ENCODE measurements around the gene LRRC31. TPM values are rescaled to one million over a fixed set of nuclear protein-coding genes. Genes with fewer than 3 reads are reported as not detected.

LRRC31 gene
- total RNA-seq, 5 donors from 2014 or later (not counting 1 experiment from before 2014, with no cell fraction given): not detected

DNA sequence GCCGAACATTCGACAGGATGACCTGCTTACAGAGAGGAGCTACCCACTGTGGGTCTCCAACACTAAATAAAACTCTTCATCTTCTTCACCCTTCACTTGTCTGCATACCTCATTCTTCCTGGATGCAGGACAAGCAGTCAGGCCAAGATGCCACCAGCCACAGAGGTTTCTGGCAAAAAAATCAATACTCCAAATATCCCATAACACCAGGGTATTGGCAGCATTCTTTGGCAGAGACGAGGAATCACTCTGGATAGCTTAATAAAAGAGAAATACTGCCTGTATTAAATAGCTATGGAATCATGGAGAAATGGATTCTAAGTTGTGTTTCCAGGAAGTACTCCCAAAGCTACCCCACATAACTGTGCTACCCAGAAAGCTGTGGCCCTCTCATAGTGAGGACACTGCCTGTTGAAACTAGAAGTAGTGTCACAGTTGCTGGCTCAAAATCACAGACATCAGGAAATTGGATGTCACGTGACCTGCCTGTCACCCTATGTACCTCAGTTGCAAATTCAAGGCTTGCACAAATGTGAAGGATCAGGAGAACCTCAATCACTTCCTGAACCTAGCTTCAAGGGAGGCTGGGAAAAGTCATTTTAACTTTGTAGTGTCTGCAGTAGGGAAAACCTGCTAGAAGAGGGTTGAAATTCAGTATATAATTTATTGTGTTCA is 11.0 kb upstream of the LRRC31 start:
- H3K27ac ChIP-seq (ENCODE audit: low read length): no peak overlapping the region
- no peaks in the 10 kb centered on the region for H3K9me3 ChIP-seq
- ChIA-PET CTCF (no interaction called here), POLR2A (no interaction called here)
- no peak for DNase-seq
- no peaks in the 10 kb centered on the region for H3K27me3 Mint-ChIP-seq
- H3K4me3 Mint-ChIP-seq: no peak overlapping the region
- H3K27me3 ChIP-seq (replicated peaks in 1 of 2; ENCODE audit: control insufficient read depth in 2 of 2, extremely low read depth in 1 of 2, insufficient read depth in 2 of 2, low read length in 1 of 2): peaks cover 0 to 9% of the 10 kb centered on the region in 2 experiments
- no peaks in the 10 kb centered on the region for H3K36me3 ChIP-seq (ENCODE audit: control insufficient read depth in 2 of 2, extremely low read depth in 1 of 2, insufficient read depth in 1 of 2, low read length in 1 of 2)
- ATAC-seq (replicated peaks in 1 of 4): no peak
- no peaks in the 10 kb centered on the region for H3K36me3 Mint-ChIP-seq
- no peaks in the 10 kb centered on the region for H3K9me3 Mint-ChIP-seq
- no peak overlapping the region for H3K4me3 ChIP-seq (ENCODE audit: control insufficient read depth in 1 of 2, extremely low read depth in 1 of 2, low read length in 1 of 2)
- no peak overlapping the region for H3K27ac Mint-ChIP-seq
- WGBS (ENCODE audit: insufficient coverage): 85% methylated on average over 3 of the region's 4 CpGs
- H3K4me1 Mint-ChIP-seq: peaks cover 1 to 13% (median 9%) of the 10 kb centered on the region in 3 donors
- H3K4me1 ChIP-seq (ENCODE audit: control insufficient read depth in 1 of 2, extremely low read depth in 1 of 2, insufficient read depth in 2 of 2, low read length in 2 of 2): peaks cover 2 to 5% of the 10 kb centered on the region in 2 experiments

DNA sequence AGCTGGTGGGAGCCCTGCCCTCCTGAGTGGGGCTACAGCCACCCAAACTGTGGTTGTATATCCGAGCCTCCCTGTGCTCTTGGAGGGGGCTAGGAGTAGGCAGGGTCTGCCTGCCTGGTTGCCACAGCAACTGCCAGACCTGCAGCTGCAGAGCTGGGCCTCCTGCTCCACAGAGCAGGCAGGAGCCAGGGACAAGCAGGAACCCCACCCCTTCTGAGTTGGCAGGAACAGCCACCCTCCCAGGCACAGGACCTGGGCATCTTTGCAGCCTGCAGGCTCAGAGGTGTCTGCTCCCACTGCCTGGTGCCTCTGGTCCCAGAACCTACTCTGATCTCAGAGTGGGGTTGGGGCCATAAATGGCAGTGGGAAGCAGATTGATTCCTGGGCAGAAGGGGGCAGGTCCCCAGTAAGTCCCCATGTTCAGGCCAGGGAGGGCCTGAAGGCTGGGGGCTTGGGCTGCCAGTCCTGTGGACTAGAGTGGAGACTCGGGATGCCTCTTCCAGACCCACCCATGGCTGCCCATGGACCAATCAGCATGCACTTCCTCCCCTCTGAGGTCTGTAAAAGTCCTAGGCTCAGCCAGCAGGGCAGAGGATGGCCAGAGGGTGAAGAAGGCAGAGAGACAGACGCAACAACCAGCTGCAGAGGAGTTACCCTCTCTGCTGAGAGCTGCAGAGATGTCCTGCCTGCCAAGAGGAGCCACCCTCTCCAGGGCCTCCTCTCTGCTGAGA is 10.3 kb upstream of the LRRC31 start:
- H3K36me3 ChIP-seq (ENCODE audit: control insufficient read depth in 2 of 2, extremely low read depth in 1 of 2, insufficient read depth in 1 of 2, low read length in 1 of 2): no peaks in the 10 kb centered on the region
- no peaks in the 10 kb centered on the region for H3K9me3 ChIP-seq
- WGBS (ENCODE audit: insufficient coverage): 64% methylated on average over 2 of the region's 3 CpGs
- Mint-ChIP-seq H3K27ac (no peak overlapping the region), H3K4me3 (no peak overlapping the region), H3K36me3 (no peaks in the 10 kb centered on the region), H3K4me1 (peaks cover 1 to 13% (median 9%) of the 10 kb centered on the region in 3 donors), H3K9me3 (no peaks in the 10 kb centered on the region), H3K27me3 (no peaks in the 10 kb centered on the region)
- DNase-seq (no peak), ATAC-seq (replicated peaks in 1 of 4) (no peak)
- POLR2A ChIA-PET: no interaction called here
- no peak overlapping the region for H3K27ac ChIP-seq (ENCODE audit: low read length)
- H3K4me3 ChIP-seq (ENCODE audit: control insufficient read depth in 1 of 2, extremely low read depth in 1 of 2, low read length in 1 of 2): no peak overlapping the region
- CTCF ChIA-PET: interaction anchor here in 1 of 2 donors (0.6 kb wide), 1 partner anchor 11 kb away, joined by 6 read pairs; no protein-coding TSS in a partner anchor
- H3K4me1 ChIP-seq (ENCODE audit: control insufficient read depth in 1 of 2, extremely low read depth in 1 of 2, insufficient read depth in 2 of 2, low read length in 2 of 2): peaks cover 2 to 5% of the 10 kb centered on the region in 2 experiments
- H3K27me3 ChIP-seq (replicated peaks in 1 of 2; ENCODE audit: control insufficient read depth in 2 of 2, extremely low read depth in 1 of 2, insufficient read depth in 2 of 2, low read length in 1 of 2): peaks cover 0 to 12% of the 10 kb centered on the region in 2 experiments

DNA sequence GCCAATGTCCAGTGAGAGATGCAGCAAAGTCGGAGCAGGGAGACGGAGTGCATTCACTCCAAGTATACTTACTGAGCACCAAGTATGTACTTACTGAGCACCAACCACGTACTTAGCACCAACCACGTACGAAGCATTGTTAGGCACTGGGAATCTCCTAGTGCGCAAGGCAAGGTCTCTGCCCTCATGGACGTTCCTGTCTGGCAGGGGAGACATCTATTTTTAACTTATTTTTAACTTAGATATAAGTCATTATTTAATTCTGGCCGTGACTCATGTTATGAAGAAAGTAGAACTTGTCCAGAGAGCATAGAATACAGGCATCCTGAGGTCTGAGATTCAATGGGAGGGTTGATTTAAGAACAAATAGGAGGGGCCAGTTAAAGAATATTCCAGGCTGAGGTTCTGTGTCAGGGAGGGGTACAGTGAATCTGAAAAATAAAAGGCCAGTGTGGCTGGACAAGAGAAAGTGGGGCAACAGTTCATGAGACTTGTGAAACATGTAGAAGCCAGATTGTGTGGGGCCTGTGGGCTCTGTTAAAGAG is 9.3 kb upstream of the LRRC31 start:
- 70% methylated on average over 3 of the region's 8 CpGs for WGBS (ENCODE audit: insufficient coverage)
- ATAC-seq (replicated peaks in 1 of 4): no peak

GRCh38 chr3:169871129-169871886 is 1.6 kb upstream of the LRRC31 start:
- peak overlapping the region in 1 of 2 donors; percentile 20 for H3K4me3 ChIP-seq (ENCODE audit: control insufficient read depth in 1 of 2, extremely low read depth in 1 of 2, low read length in 1 of 2)
- H3K27ac ChIP-seq (ENCODE audit: low read length): no peak overlapping the region
- Mint-ChIP-seq H3K27ac (peak overlapping the region; percentile 36 to 75), H3K9me3 (no peaks in the 10 kb centered on the region), H3K4me1 (peaks cover 20 to 24% (median 21%) of the 10 kb centered on the region in 3 donors), H3K27me3 (peaks cover 0 to 3% of the 10 kb centered on the region in 2 donors), H3K4me3 (peak overlapping the region in 1 of 3 donors; percentile 63), H3K36me3 (no peaks in the 10 kb centered on the region)
- H3K9me3 ChIP-seq: no peaks in the 10 kb centered on the region
- no peaks in the 10 kb centered on the region for H3K36me3 ChIP-seq (ENCODE audit: control insufficient read depth in 2 of 2, extremely low read depth in 1 of 2, insufficient read depth in 1 of 2, low read length in 1 of 2)
- DNase-seq (peak in 16 of 35 experiments; percentile 3 to 31 (median 8)), ATAC-seq (replicated peaks in 1 of 4) (peak; percentile 61 to 89 (median 84))
- 63% methylated on average over 1 of the region's 2 CpGs for WGBS (ENCODE audit: insufficient coverage)
- ChIA-PET CTCF (interaction anchor here (0.5 to 1.6 kb wide), 4 partner anchors 15 to 155 kb away, joined by 4 to 6 read pairs (median 5); no protein-coding TSS in a partner anchor), POLR2A (interaction anchor here in 1 of 2 donors (0.6 kb wide), 1 partner anchor 584 kb away, joined by 3 read pairs; no protein-coding TSS in a partner anchor)
- peaks cover 9 to 13% of the 10 kb centered on the region in 2 experiments for H3K4me1 ChIP-seq (ENCODE audit: control insufficient read depth in 1 of 2, extremely low read depth in 1 of 2, insufficient read depth in 2 of 2, low read length in 2 of 2)
- H3K27me3 ChIP-seq (replicated peaks in 1 of 2; ENCODE audit: control insufficient read depth in 2 of 2, extremely low read depth in 1 of 2, insufficient read depth in 2 of 2, low read length in 1 of 2): peaks cover 0 to 3% of the 10 kb centered on the region in 2 experiments

More for the DNA sequence above, 9.3 kb upstream of the LRRC31 start:
- no peaks in the 10 kb centered on the region for H3K9me3 Mint-ChIP-seq
- Histone ChIP-seq H3K4me3 (ENCODE audit: control insufficient read depth in 1 of 2, extremely low read depth in 1 of 2, low read length in 1 of 2) (no peak overlapping the region), H3K4me1 (ENCODE audit: control insufficient read depth in 1 of 2, extremely low read depth in 1 of 2, insufficient read depth in 2 of 2, low read length in 2 of 2) (peaks cover 2 to 5% of the 10 kb centered on the region in 2 experiments), H3K27me3 (replicated peaks in 1 of 2; ENCODE audit: control insufficient read depth in 2 of 2, extremely low read depth in 1 of 2, insufficient read depth in 2 of 2, low read length in 1 of 2) (peaks cover 0 to 12% of the 10 kb centered on the region in 2 experiments), H3K27ac (ENCODE audit: low read length) (no peak overlapping the region), H3K36me3 (ENCODE audit: control insufficient read depth in 2 of 2, extremely low read depth in 1 of 2, insufficient read depth in 1 of 2, low read length in 1 of 2) (no peaks in the 10 kb centered on the region), H3K9me3 (no peaks in the 10 kb centered on the region)
- CTCF ChIA-PET: no interaction called here
- H3K36me3 Mint-ChIP-seq: no peaks in the 10 kb centered on the region
- no peak overlapping the region for H3K4me3 Mint-ChIP-seq
- peaks cover 0 to 3% of the 10 kb centered on the region in 2 donors for H3K27me3 Mint-ChIP-seq
- POLR2A ChIA-PET: no interaction called here
- DNase-seq: no peak
- H3K4me1 Mint-ChIP-seq: peaks cover 1 to 13% (median 9%) of the 10 kb centered on the region in 3 donors
- H3K27ac Mint-ChIP-seq: no peak overlapping the region

- DNase-seq (no peak), ATAC-seq (replicated peaks in 1 of 4) (no peak)
- Mint-ChIP-seq H3K4me1 (peaks cover 43 to 48% (median 43%) of the 10 kb centered on the region in 3 donors), H3K9me3 (no peaks in the 10 kb centered on the region), H3K4me3 (no peak overlapping the region), H3K27ac (no peak overlapping the region), H3K27me3 (peaks cover 0 to 3% of the 10 kb centered on the region in 2 donors), H3K36me3 (no peaks in the 10 kb centered on the region)
- Histone ChIP-seq H3K4me1 (ENCODE audit: control insufficient read depth in 1 of 2, extremely low read depth in 1 of 2, insufficient read depth in 2 of 2, low read length in 2 of 2) (peaks cover 25 to 37% of the 10 kb centered on the region in 2 experiments), H3K27me3 (replicated peaks in 1 of 2; ENCODE audit: control insufficient read depth in 2 of 2, extremely low read depth in 1 of 2, insufficient read depth in 2 of 2, low read length in 1 of 2) (peaks cover 0 to 4% of the 10 kb centered on the region in 2 experiments), H3K36me3 (ENCODE audit: control insufficient read depth in 2 of 2, extremely low read depth in 1 of 2, insufficient read depth in 1 of 2, low read length in 1 of 2) (no peaks in the 10 kb centered on the region), H3K27ac (ENCODE audit: low read length) (no peak overlapping the region), H3K4me3 (ENCODE audit: control insufficient read depth in 1 of 2, extremely low read depth in 1 of 2, low read length in 1 of 2) (no peak overlapping the region), H3K9me3 (no peaks in the 10 kb centered on the region)
- 92% methylated on average over 1 of the region's 2 CpGs for WGBS (ENCODE audit: insufficient coverage)
- ChIA-PET CTCF (no interaction called here), POLR2A (no interaction called here)
Measured at GRCh38 chr3:169868369-169868768, 1.4 kb downstream of the LRRC31 start.
